Right renal pelvis (tissue), 4 donors: ENCODE data around the gene CYP11A1. TPM values are rescaled to one million over a fixed set of nuclear protein-coding genes. Genes with fewer than 3 reads are reported as not detected.
A peak's percentile ranks its signal among the peaks of the same experiment; 100 is the strongest.

Experiments
- DNase-seq, 4 donors: peaks; one replicate each; pipeline ENCODE4 v3.0.0-alpha.2; 2013; ENCODE audit warnings: low read depth in 4 of 4, low spot score in 3 of 4, missing footprints in 1 of 4
- polyA plus RNA-seq, 4 donors: library from polyadenylated mRNA; unstranded; fragments of 120-200 nt; gene quantifications; one replicate each; pipeline ENCODE4 v1.2.1, GENCODE V29; 2013; ENCODE audit not compliant: insufficient read length in 4 of 4

The CYP11A1 gene
- polyA plus RNA-seq, 4 donors: 0.57 to 1.3 (median 1.1) TPM

- no peak for DNase-seq
Measured at GRCh38 chr15:74389241-74390048, 22.0 kb upstream of the CYP11A1 start.

- DNase-seq: no peak
Measured at GRCh38 chr15:74388363-74388951, 21.0 kb upstream of the CYP11A1 start.

- no peak for DNase-seq
Measured at GRCh38 chr15:74387621-74388362, 20.3 kb upstream of the CYP11A1 start.

GRCh38 chr15:74387141-74387541 lies 19.7 kb upstream of the CYP11A1 start:
- no peak for DNase-seq

- DNase-seq: no peak
Measured at GRCh38 chr15:74386496-74387140, 19.2 kb upstream of the CYP11A1 start.

GRCh38 chr15:74385733-74386132 lies 18.3 kb upstream of the CYP11A1 start:
- DNase-seq: no peak

- DNase-seq: no peak
Measured at GRCh38 chr15:74384881-74385643, 17.6 kb upstream of the CYP11A1 start.

GRCh38 chr15:74384566-74384880 lies 17.1 kb upstream of the CYP11A1 start:
- DNase-seq: no peak

GRCh38 chr15:74383695-74384565 lies 16.5 kb upstream of the CYP11A1 start:
- DNase-seq: no peak

- DNase-seq: no peak
Measured at GRCh38 chr15:74383286-74383685, 15.8 kb upstream of the CYP11A1 start.

GRCh38 chr15:74382004-74382816 lies 14.8 kb upstream of the CYP11A1 start:
- peak in 1 of 4 donors; percentile 67 for DNase-seq

- no peak for DNase-seq
Measured at GRCh38 chr15:74381481-74381880, 14.0 kb upstream of the CYP11A1 start.

GRCh38 chr15:74381190-74381453 lies 13.7 kb upstream of the CYP11A1 start:
- DNase-seq: no peak

GRCh38 chr15:74380361-74381189 lies 13.1 kb upstream of the CYP11A1 start:
- DNase-seq: no peak

GRCh38 chr15:74378848-74379247 lies 11.4 kb upstream of the CYP11A1 start:
- peak in 1 of 4 donors; percentile 58 for DNase-seq

GRCh38 chr15:74377831-74378766 lies 10.7 kb upstream of the CYP11A1 start:
- no peak for DNase-seq
